Stimulated activated naive CD8-positive, alpha-beta T cell treated with anti-CD3 and anti-CD28 coated beads, Interleukin-15, Interleukin-2, amounts not matched to agents 100 U/mL and 50 U/mL, for 24 hours (primary cell): ENCODE measurements around the gene INPP4A.

Experiments used
- ATAC-seq: fragments of 150-1000 bp; cut with Tn5 transposase; one replicate; pipeline ENCODE4 v1.10.0; 2021
- DNase-seq: peaks from one replicate; pipeline ENCODE4 v3.0.0; 2021

Gene INPP4A

GRCh38 chr2:98564541-98565132, 120.0 kb downstream of the INPP4A start:
- no peak for DNase-seq
- ATAC-seq = no peak

- DNase-seq = no peak
- no peak for ATAC-seq
Measured at GRCh38 chr2:98565286-98565860, 120.7 kb downstream of the INPP4A start.

GRCh38 chr2:98565941-98566340, 121.3 kb downstream of the INPP4A start:
- DNase-seq (no peak), ATAC-seq (no peak)

GRCh38 chr2:98568161-98568956, 123.7 kb downstream of the INPP4A start:
- DNase-seq (no peak), ATAC-seq (no peak)

GRCh38 chr2:98569197-98569793, 124.6 kb downstream of the INPP4A start:
- ATAC-seq (peak; percentile 64), DNase-seq (peak; percentile 85)

GRCh38 chr2:98569915-98570314, 125.3 kb downstream of the INPP4A start:
- ATAC-seq = no peak
- no peak for DNase-seq

- DNase-seq (no peak), ATAC-seq (no peak)
Measured at GRCh38 chr2:98570356-98570755, 125.7 kb downstream of the INPP4A start.

- ATAC-seq = no peak
- DNase-seq = no peak
Measured at GRCh38 chr2:98571121-98571701, 126.6 kb downstream of the INPP4A start.

- DNase-seq (no peak), ATAC-seq (no peak)
Measured at GRCh38 chr2:98571796-98572195, 127.1 kb downstream of the INPP4A start.

GRCh38 chr2:98572211-98572610, 127.6 kb downstream of the INPP4A start:
- DNase-seq (no peak), ATAC-seq (no peak)

GRCh38 chr2:98572676-98573075, 128.0 kb downstream of the INPP4A start:
- ATAC-seq (no peak), DNase-seq (no peak)

- DNase-seq = no peak
- ATAC-seq = no peak
Measured at GRCh38 chr2:98573426-98573825, 128.8 kb downstream of the INPP4A start.

GRCh38 chr2:98576666-98577312, 132.1 kb downstream of the INPP4A start:
- ATAC-seq = no peak

GRCh38 chr2:98577313-98577712, 132.7 kb downstream of the INPP4A start:
- ATAC-seq = no peak
- DNase-seq = no peak

More at GRCh38 chr2:98576666-98577312, 132.1 kb downstream of the INPP4A start:
- no peak for DNase-seq

- ATAC-seq (no peak), DNase-seq (no peak)
Measured at GRCh38 chr2:98578231-98578630, 133.6 kb downstream of the INPP4A start.

GRCh38 chr2:98579926-98580325, 135.3 kb downstream of the INPP4A start:
- ATAC-seq (no peak), DNase-seq (no peak)

- no peak for ATAC-seq
- no peak for DNase-seq
Measured at GRCh38 chr2:98580656-98581284, 136.1 kb downstream of the INPP4A start.

- ATAC-seq (no peak), DNase-seq (no peak)
Measured at GRCh38 chr2:98582523-98582922, 137.9 kb downstream of the INPP4A start.

GRCh38 chr2:98583276-98583675, 138.6 kb downstream of the INPP4A start:
- ATAC-seq (no peak), DNase-seq (no peak)

- ATAC-seq (no peak), DNase-seq (no peak)
Measured at GRCh38 chr2:98583816-98584618, 139.4 kb downstream of the INPP4A start.

- DNase-seq (no peak), ATAC-seq (no peak)
Measured at GRCh38 chr2:98585386-98585785, 140.7 kb downstream of the INPP4A start.
